Measurements from ENCODE around the gene KRT76. TPM values are rescaled to one million over a fixed set of nuclear protein-coding genes. Genes with fewer than 3 reads are reported as not detected.
"Not testable (repeated sequence)": the region's sequence is repeated elsewhere in the genome, so short reads cannot be mapped to it uniquely, and the experiment has no call there.

KRT76 gene
- total RNA-seq, 1 donor from 2014 or later = not detected

GRCh38 chr12:52767427-52767826 lies 9.7 kb downstream of the KRT76 start:
- ATAC-seq (ENCODE audit: poor library complexity) (no peak), DNase-seq (no peak)
- intact Hi-C loops (cut with DNase I) = no loop called here

DNA sequence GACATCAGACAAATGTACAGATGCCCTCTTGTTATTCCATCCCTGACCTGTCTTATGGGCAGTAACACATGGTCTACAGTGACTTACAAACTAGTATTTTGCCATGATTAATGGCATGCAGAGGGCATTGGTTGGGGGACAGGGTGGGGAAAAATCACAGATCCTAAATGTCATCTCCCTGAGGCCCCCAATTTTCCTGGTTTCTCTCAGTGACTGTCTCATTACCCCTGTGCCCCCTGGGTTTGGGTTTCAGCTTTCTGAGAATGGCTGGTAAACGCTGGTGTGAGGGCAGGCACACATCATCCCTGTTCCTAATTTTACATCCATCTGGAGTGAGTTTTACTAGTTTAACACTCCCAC lies 10.1 kb downstream of the KRT76 start:
- DNase-seq = no peak
- ATAC-seq (ENCODE audit: poor library complexity) = no peak
- intact Hi-C loops (cut with DNase I) = no loop called here

GRCh38 chr12:52766351-52767019 lies 10.7 kb downstream of the KRT76 start:
- intact Hi-C loops (cut with DNase I) = no loop called here
- DNase-seq (no peak), ATAC-seq (ENCODE audit: poor library complexity) (no peak)

GRCh38 chr12:52765702-52766101 lies 11.4 kb downstream of the KRT76 start:
- intact Hi-C loops (cut with DNase I) = no loop called here

GRCh38 chr12:52763991-52764390 lies 13.2 kb downstream of the KRT76 start:
- ATAC-seq (ENCODE audit: poor library complexity) (no peak), DNase-seq (no peak)
- intact Hi-C loops (cut with DNase I) = no loop called here

More at GRCh38 chr12:52765702-52766101, 11.4 kb downstream of the KRT76 start:
- DNase-seq = no peak
- no peak for ATAC-seq (ENCODE audit: poor library complexity)

DNA sequence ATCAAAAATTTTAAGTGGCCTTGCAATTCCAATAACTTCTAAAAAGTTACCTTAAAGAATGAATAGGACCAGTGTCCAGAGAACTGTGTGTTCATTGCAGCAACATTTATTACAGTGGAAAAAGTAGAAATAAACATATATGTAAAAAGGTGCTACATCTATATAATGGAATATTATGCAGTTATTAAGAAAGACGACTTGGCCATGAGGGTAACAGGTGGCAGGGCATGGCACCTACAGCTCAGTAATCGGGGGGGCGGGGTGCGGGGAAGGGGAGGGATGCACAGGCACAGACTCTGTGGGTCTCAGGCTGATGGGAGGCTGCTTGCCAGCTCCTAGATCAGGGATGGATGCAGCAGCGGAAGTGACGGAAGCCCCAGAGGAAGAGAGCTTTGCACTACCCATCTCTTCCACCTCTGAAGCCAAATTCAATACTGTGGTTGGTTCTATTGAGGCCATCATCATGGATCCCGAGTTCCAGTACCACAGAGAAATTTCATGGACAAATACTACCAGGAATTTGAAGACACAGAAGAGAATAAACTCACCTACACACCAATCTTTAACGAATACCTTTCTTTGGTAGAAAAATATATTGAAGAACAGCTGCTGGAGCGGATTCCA lies 14.0 kb downstream of the KRT76 start:
- no peak for DNase-seq
- intact Hi-C loops (cut with DNase I) = no loop called here
- ATAC-seq (ENCODE audit: poor library complexity) = no peak

- ATAC-seq (ENCODE audit: poor library complexity) (no peak), DNase-seq (no peak)
- intact Hi-C loops (cut with DNase I) = no loop called here
These were observed 15.3 kb downstream of the KRT76 start for GRCh38 chr12:52761802-52762201.

DNA sequence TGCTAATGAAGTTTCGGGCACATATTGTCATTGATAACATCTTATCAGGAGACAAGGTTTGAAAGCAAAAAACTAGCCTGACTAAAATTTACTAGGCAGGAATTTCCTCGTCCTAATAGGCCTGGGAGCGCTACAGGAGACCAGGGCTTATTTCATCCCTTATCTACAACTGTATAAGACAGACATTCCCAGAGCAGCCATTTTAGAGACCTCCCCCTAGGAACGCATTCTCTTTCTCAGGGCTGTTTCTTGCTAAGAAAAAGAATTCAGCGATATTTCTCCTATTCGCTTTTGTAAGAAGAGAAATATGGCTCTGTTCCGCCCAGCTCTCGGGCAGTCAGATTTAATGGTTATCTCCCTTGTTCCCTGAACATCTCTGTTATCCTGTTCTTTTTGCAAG lies 15.9 kb downstream of the KRT76 start:
- intact Hi-C loops (cut with DNase I); DNase-seq; ATAC-seq (ENCODE audit: poor library complexity): not testable (repeated sequence)

DNA sequence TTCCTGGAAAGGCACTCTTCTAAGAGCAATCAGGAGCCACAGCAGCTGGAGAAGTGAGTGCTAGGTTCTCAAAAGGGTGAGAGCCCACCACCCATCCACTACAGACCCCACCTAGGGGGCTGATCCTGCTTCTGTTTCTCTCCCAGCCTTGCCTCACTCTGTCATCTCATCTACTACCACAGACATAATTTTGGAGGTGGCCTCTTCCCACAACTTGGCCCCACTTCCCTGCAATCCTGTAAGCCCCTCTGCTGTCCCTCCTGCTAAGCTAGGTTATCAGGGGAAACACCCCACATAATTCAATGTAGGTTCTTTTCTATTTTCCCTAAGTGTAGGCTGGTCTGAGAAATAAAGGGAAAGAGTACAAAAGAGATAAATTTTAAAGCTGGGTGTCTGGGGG lies 16.5 kb downstream of the KRT76 start:
- no peak for ATAC-seq (ENCODE audit: poor library complexity)
- intact Hi-C loops (cut with DNase I) = no loop called here
- DNase-seq = no peak

GRCh38 chr12:52759695-52760094 lies 17.4 kb downstream of the KRT76 start:
- intact Hi-C loops (cut with DNase I) = no loop called here
- ATAC-seq (ENCODE audit: poor library complexity) (no peak), DNase-seq (no peak)

GRCh38 chr12:52759218-52759617 lies 17.9 kb downstream of the KRT76 start:
- intact Hi-C loops (cut with DNase I) = no loop called here
- ATAC-seq (ENCODE audit: poor library complexity) (no peak), DNase-seq (no peak)

DNA sequence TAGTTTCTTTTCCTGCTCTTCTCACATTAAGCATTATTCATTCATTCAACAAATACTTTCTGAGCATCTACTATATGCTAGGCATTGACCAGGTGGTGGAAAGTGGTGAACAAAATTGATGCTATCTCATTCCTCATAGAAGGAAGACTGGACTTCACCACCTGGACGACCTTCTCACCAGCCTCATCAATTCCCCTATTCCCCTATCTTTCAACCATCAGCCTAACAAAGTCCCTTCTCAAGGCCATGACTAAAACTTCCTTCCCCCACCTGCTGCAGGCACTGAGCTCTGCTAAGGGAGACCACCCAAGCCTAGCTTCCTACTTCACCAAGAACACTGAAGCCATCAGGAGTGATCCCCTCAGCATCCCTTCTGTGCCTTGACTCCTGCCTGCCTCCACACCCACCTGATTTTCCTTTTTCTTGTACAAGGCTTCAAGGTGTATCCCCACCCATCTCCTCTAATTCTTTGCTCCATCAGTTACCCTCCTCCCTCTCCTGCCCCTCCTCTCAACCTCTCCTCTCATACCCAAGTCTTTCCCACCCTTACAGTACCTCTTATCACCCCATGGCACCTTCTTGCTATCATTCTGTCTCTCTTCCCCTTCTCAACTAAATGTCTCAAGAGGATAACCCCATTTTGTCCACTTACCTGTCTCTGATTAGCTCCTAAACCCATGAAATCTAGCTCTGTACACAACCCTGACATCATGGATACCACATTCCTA lies 19.5 kb downstream of the KRT76 start:
- intact Hi-C loops (cut with DNase I) = no loop called here
- no peak for ATAC-seq (ENCODE audit: poor library complexity)
- DNase-seq = no peak

DNA sequence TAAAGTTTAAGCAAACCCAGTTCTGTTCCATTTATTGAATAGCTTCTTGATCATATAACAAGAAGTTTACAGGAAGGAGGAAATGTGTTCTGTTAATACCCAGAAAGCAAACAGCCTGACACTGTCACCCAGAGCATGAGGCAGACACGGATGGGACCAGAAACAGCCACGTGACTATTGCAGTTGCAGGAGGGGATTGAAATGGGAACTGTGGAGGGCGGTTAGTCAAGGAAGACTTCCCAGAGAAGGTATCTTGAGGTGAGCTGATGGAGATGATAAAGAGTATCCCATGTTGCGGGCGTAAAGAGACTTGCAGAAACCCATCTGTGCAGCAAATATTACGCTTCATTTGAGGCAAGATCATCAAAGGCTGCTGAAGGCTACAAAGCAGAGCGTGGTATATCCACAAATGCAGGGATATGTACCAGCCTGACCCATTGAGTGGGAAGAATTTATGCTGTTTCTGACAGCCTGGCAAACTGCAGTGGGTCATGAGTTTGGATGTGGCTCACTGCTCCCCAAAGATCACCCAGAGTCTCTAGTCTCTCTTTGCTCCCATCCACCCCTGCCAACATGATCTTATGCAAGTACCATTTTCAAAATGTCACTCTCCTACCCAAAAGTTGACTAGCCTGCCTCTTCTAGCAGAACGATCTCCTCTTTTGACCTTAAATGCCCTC lies 20.7 kb downstream of the KRT76 start:
- intact Hi-C loops (cut with DNase I) = no loop called here
- ATAC-seq (ENCODE audit: poor library complexity) (no peak), DNase-seq (no peak)

DNA sequence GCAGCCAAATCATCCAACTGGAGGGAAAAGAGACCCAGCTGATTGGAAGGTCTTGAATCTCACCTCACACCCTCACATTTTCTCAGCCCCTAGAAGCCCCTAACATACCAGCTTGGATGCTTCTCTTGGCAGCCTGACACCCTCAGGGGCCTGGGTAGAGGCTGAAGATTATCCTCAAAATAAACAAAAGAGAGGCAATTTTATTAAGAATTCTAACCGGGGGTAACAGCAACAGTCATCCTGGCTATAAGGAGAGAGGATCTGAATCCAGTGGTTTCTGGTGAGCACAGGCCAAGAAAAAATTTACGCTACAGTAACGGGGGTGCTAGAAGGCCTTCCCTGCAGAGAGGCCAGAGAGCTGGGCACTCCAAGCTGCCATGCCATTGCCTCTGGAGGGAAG lies 21.6 kb downstream of the KRT76 start:
- intact Hi-C loops (cut with DNase I) = no loop called here
- no peak for DNase-seq
- no peak for ATAC-seq (ENCODE audit: poor library complexity)

GRCh38 chr12:52754135-52754534 lies 23.0 kb downstream of the KRT76 start:
- intact Hi-C loops (cut with DNase I) = no loop called here
- ATAC-seq (ENCODE audit: poor library complexity) = no peak
- no peak for DNase-seq

- intact Hi-C loops (cut with DNase I) = no loop called here
- DNase-seq (no peak), ATAC-seq (ENCODE audit: poor library complexity) (no peak)
These were observed 23.9 kb downstream of the KRT76 start for GRCh38 chr12:52753283-52753682.

DNA sequence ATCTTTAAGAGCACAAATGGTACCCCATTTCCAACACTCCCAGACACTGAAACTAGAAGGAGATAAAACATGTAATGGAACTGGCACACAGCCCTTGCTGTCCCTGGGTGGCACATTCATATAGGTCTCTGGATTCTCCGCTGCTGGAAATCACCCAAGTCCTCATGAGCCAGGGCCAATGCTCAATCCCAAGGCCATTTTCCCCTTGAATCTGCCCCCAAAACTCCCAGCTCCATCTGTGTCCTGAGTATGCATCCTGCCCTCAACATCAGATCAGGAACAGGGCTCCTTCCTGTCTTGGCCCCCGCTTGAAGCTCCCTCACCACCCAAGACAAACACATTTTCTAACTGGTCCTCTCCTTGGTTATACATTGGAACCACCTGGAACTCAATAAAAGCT lies 24.6 kb downstream of the KRT76 start:
- ATAC-seq (ENCODE audit: poor library complexity) = no peak
- intact Hi-C loops (cut with DNase I) = no loop called here

DNA sequence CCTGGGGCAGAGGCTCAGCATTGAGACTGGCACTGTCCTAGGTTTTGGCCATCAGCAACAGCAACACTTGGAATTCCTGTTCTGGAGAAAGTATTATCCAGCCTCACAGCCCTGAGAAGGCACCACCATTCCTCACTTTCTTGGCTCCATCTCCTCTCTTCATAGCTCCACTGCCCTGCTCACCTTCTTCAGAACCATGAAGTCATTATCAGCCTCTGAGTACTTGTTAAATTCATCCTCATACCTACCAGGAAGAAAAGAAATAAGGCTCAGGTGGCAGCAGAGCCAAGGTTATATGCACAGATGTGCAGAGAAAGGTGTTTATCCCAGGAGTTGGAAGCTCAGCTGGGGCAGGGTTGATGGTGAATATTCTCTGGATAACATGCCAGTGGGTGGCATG lies 25.4 kb downstream of the KRT76 start:
- intact Hi-C loops (cut with DNase I) = no loop called here
- DNase-seq = no peak
- no peak for ATAC-seq (ENCODE audit: poor library complexity)

More for the DNA sequence above, 24.6 kb downstream of the KRT76 start:
- no peak for DNase-seq

DNA sequence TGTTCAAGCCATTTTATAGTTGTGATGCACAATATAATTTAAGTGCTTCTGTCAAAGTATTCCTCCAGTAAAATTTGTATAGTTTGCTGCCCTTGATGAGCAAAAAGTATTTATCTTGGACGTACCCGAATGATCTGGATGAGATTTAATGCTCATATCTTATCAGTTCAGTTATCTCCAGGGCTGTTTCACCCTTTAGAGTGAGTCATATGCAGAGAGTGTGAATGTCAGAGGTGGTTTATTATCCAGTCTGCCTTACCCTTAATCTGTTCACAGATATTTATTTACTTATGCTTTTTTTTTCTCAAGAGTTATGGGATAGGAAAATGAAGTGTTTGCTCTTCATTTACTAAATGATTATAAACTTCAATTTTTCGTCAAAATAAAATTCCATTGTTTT lies 26.6 kb downstream of the KRT76 start:
- ATAC-seq (ENCODE audit: poor library complexity); DNase-seq; intact Hi-C loops (cut with DNase I): not testable (repeated sequence)

GRCh38 chr12:52749827-52750226 lies 27.3 kb downstream of the KRT76 start:
- ATAC-seq (ENCODE audit: poor library complexity) = no peak
- DNase-seq = no peak
- intact Hi-C loops (cut with DNase I) = no loop called here
